OCI-M1 (cell line): ENCODE measurements around the gene ZNF346.

Experiments
- DNase-seq: peaks from one replicate; lab custom pipeline; 2025; lab: John Stamatoyannopoulos, UW

Gene ZNF346

GRCh38 chr5:177117441-177118045 is 95.0 kb downstream of the ZNF346 start:
- no peak for DNase-seq

- DNase-seq, result no peak
Observed at GRCh38 chr5:177122566-177122965, 100.1 kb downstream of the ZNF346 start.

GRCh38 chr5:177123789-177124485 is 101.4 kb downstream of the ZNF346 start:
- no peak for DNase-seq

- DNase-seq, result no peak
Observed at GRCh38 chr5:177124486-177124991, 102.0 kb downstream of the ZNF346 start.

- DNase-seq, result no peak
Observed at GRCh38 chr5:177126771-177127170, 104.3 kb downstream of the ZNF346 start.

GRCh38 chr5:177128551-177128981 is 106.1 kb downstream of the ZNF346 start:
- no peak for DNase-seq

GRCh38 chr5:177130211-177131018 is 107.9 kb downstream of the ZNF346 start:
- DNase-seq, result no peak
